Activated T-cell treated with anti-CD3 and anti-CD28 coated beads, Interleukin-2, amount 50 U/mL, for 4 hours (primary cell): ENCODE data around the gene HTRA3. TPM values are rescaled to one million over a fixed set of nuclear protein-coding genes. Genes with fewer than 3 reads are reported as not detected.

Experiments
- ATAC-seq, 2 donors: fragments of 200-7000 bp; cut with Tn5 transposase; one replicate each; pipeline ENCODE4 v1.10.0; 2021
- DNase-seq: peaks from one replicate; pipeline ENCODE4 v3.0.0-alpha.2; 2020
- H3K27me3 Mint-ChIP-seq: one replicate; pipeline ENCODE4 v1.8.0; 2021; ENCODE audit warnings: low read depth, mixed read lengths
- H3K36me3 Mint-ChIP-seq: one replicate; pipeline ENCODE4 v1.8.0; 2022; ENCODE audit warnings: mixed read lengths; ENCODE audit not compliant: insufficient read depth
- H3K4me1 Mint-ChIP-seq: one replicate; pipeline ENCODE4 v1.8.0; 2021; ENCODE audit warnings: low read depth, mixed read lengths
- H3K4me3 Mint-ChIP-seq: one replicate; pipeline ENCODE4 v1.8.0; 2021; ENCODE audit warnings: mild to moderate bottlenecking, moderate library complexity, mixed read lengths
- H3K9me3 Mint-ChIP-seq: one replicate; pipeline ENCODE4 v1.8.0; 2021; ENCODE audit warnings: mixed read lengths
- total RNA-seq, 3 donors: library from RNA; stranded (reverse); gene quantifications; one replicate each; pipeline ENCODE4 v1.2.1, GENCODE V29; 2021

HTRA3 gene
- total RNA-seq, 3 donors from 2014 or later: not detected

GRCh38 chr4:8328866-8329559, 59.5 kb downstream of the HTRA3 start:
- ATAC-seq: no peak
- Mint-ChIP-seq H3K9me3 (peaks cover 9% of the 10 kb centered on the region), H3K36me3 (no peaks in the 10 kb centered on the region)

GRCh38 chr4:8329560-8329858, 60.0 kb downstream of the HTRA3 start:
- H3K4me3 Mint-ChIP-seq: no peak overlapping the region
- no peaks in the 10 kb centered on the region for H3K4me1 Mint-ChIP-seq

More at GRCh38 chr4:8328866-8329559, 59.5 kb downstream of the HTRA3 start:
- no peaks in the 10 kb centered on the region for H3K27me3 Mint-ChIP-seq
- no peaks in the 10 kb centered on the region for H3K4me1 Mint-ChIP-seq
- H3K4me3 Mint-ChIP-seq: no peak overlapping the region
- no peak for DNase-seq

GRCh38 chr4:8329859-8330761, 60.6 kb downstream of the HTRA3 start:
- no peaks in the 10 kb centered on the region for H3K36me3 Mint-ChIP-seq
- H3K9me3 Mint-ChIP-seq: peaks cover 9% of the 10 kb centered on the region
- H3K4me1 Mint-ChIP-seq: no peaks in the 10 kb centered on the region
- no peaks in the 10 kb centered on the region for H3K27me3 Mint-ChIP-seq
- H3K4me3 Mint-ChIP-seq: no peak overlapping the region
- ATAC-seq: no peak
- no peak for DNase-seq

More at GRCh38 chr4:8329560-8329858, 60.0 kb downstream of the HTRA3 start:
- no peak for ATAC-seq
- H3K36me3 Mint-ChIP-seq: no peaks in the 10 kb centered on the region
- no peak for DNase-seq
- no peaks in the 10 kb centered on the region for H3K27me3 Mint-ChIP-seq
- H3K9me3 Mint-ChIP-seq: peaks cover 9% of the 10 kb centered on the region

- no peaks in the 10 kb centered on the region for H3K36me3 Mint-ChIP-seq
- DNase-seq (no peak), ATAC-seq (no peak)
- no peaks in the 10 kb centered on the region for H3K27me3 Mint-ChIP-seq
- no peak overlapping the region for H3K4me3 Mint-ChIP-seq
- H3K9me3 Mint-ChIP-seq: peaks cover 13% of the 10 kb centered on the region
- H3K4me1 Mint-ChIP-seq: no peaks in the 10 kb centered on the region
Observed at GRCh38 chr4:8330821-8331574, 61.4 kb downstream of the HTRA3 start.

GRCh38 chr4:8331575-8331955, 62.0 kb downstream of the HTRA3 start:
- DNase-seq (no peak), ATAC-seq (no peak)
- H3K27me3 Mint-ChIP-seq: no peaks in the 10 kb centered on the region
- no peaks in the 10 kb centered on the region for H3K36me3 Mint-ChIP-seq
- H3K4me3 Mint-ChIP-seq: no peak overlapping the region
- H3K9me3 Mint-ChIP-seq: peaks cover 17% of the 10 kb centered on the region
- H3K4me1 Mint-ChIP-seq: no peaks in the 10 kb centered on the region

- no peaks in the 10 kb centered on the region for H3K36me3 Mint-ChIP-seq
- H3K4me3 Mint-ChIP-seq: no peak overlapping the region
- no peaks in the 10 kb centered on the region for H3K4me1 Mint-ChIP-seq
- H3K27me3 Mint-ChIP-seq: no peaks in the 10 kb centered on the region
- DNase-seq (no peak), ATAC-seq (no peak)
- H3K9me3 Mint-ChIP-seq: peaks cover 21% of the 10 kb centered on the region
Observed at GRCh38 chr4:8332038-8332857, 62.7 kb downstream of the HTRA3 start.

GRCh38 chr4:8332891-8333331, 63.4 kb downstream of the HTRA3 start:
- DNase-seq: no peak
- no peak overlapping the region for H3K4me3 Mint-ChIP-seq
- H3K36me3 Mint-ChIP-seq: no peaks in the 10 kb centered on the region
- no peaks in the 10 kb centered on the region for H3K4me1 Mint-ChIP-seq
- no peak for ATAC-seq
- peaks cover 21% of the 10 kb centered on the region for H3K9me3 Mint-ChIP-seq
- H3K27me3 Mint-ChIP-seq: no peaks in the 10 kb centered on the region

- Mint-ChIP-seq H3K36me3 (no peaks in the 10 kb centered on the region), H3K4me3 (no peak overlapping the region), H3K4me1 (no peaks in the 10 kb centered on the region), H3K27me3 (peaks cover 2% of the 10 kb centered on the region), H3K9me3 (peaks cover 27% of the 10 kb centered on the region)
- no peak for DNase-seq
- ATAC-seq: no peak
Observed at GRCh38 chr4:8333726-8334460, 64.3 kb downstream of the HTRA3 start.

GRCh38 chr4:8334786-8335460, 65.4 kb downstream of the HTRA3 start:
- H3K4me1 Mint-ChIP-seq: no peaks in the 10 kb centered on the region
- H3K36me3 Mint-ChIP-seq: no peaks in the 10 kb centered on the region
- ATAC-seq: no peak

GRCh38 chr4:8335848-8336247, 66.3 kb downstream of the HTRA3 start:
- H3K27me3 Mint-ChIP-seq: peaks cover 2% of the 10 kb centered on the region
- H3K4me3 Mint-ChIP-seq: no peak overlapping the region
- no peaks in the 10 kb centered on the region for H3K4me1 Mint-ChIP-seq
- DNase-seq (no peak), ATAC-seq (no peak)
- no peaks in the 10 kb centered on the region for H3K36me3 Mint-ChIP-seq
- peaks cover 27% of the 10 kb centered on the region for H3K9me3 Mint-ChIP-seq

More at GRCh38 chr4:8334786-8335460, 65.4 kb downstream of the HTRA3 start:
- H3K27me3 Mint-ChIP-seq: peaks cover 2% of the 10 kb centered on the region
- no peak for DNase-seq
- no peak overlapping the region for H3K4me3 Mint-ChIP-seq
- peaks cover 27% of the 10 kb centered on the region for H3K9me3 Mint-ChIP-seq

- Mint-ChIP-seq H3K27me3 (peaks cover 2% of the 10 kb centered on the region), H3K36me3 (no peaks in the 10 kb centered on the region), H3K9me3 (peaks cover 27% of the 10 kb centered on the region), H3K4me3 (no peak overlapping the region), H3K4me1 (no peaks in the 10 kb centered on the region)
- no peak for DNase-seq
- ATAC-seq: no peak
Observed at GRCh38 chr4:8336412-8337075, 67.0 kb downstream of the HTRA3 start.

- peaks cover 5% of the 10 kb centered on the region for H3K27me3 Mint-ChIP-seq
- no peaks in the 10 kb centered on the region for H3K36me3 Mint-ChIP-seq
- no peaks in the 10 kb centered on the region for H3K4me1 Mint-ChIP-seq
- ATAC-seq: no peak
- H3K9me3 Mint-ChIP-seq: peaks cover 19% of the 10 kb centered on the region
- H3K4me3 Mint-ChIP-seq: no peak overlapping the region
- no peak for DNase-seq
Observed at GRCh38 chr4:8338351-8338961, 68.9 kb downstream of the HTRA3 start.
